ENCODE results near the gene GRID2.

- TF ChIP-seq CTCF (IDR thresholded peaks at IDR 0.05; ENCODE audit: poor library complexity, severe bottlenecking) (no peak), TAF1 (IDR thresholded peaks at IDR 0.05; ENCODE audit: low read depth) (no peak), POLR2AphosphoS5 (IDR thresholded peaks at IDR 0.05) (no peak), EZH2 (IDR thresholded peaks at IDR 0.05; ENCODE audit: borderline replicate concordance, insufficient read depth, low read length, poor library complexity, severe bottlenecking) (no peak), MXI1 (conservative IDR thresholded peaks at IDR 0.05; ENCODE audit: poor library complexity, severe bottlenecking) (no peak), REST (IDR thresholded peaks at IDR 0.05; ENCODE audit: borderline replicate concordance) (no peak), RAD21 (conservative IDR thresholded peaks at IDR 0.05) (no peak), EP300 (conservative IDR thresholded peaks at IDR 0.05; ENCODE audit: poor library complexity, severe bottlenecking) (no peak)
Measured at GRCh38 chr4:93649828-93650227, 1346.1 kb downstream of the GRID2 start.

Measured in neural cell (in vitro differentiated cells).